Loucy (cell line): ENCODE measurements around the gene ST8SIA1.

Experiments
- H2AFZ ChIP-seq: fragments of 200-600 bp; sonication (generic); 2 replicates; pipeline ENCODE4 v1.6.0; 2016; ENCODE audit warnings: antibody characterized with exemption, mild to moderate bottlenecking, low read length, moderate library complexity
- H3F3A ChIP-seq: fragments of 200-600 bp; 2 replicates; pipeline ENCODE4 v1.6.0; 2016; ENCODE audit warnings: antibody characterized with exemption, low read depth, mild to moderate bottlenecking
- H3K27me3 ChIP-seq: fragments of 200-600 bp; sonication (generic); 2 replicates; pipeline ENCODE4 v1.6.1; 2014; ENCODE audit warnings: low read length, mild to moderate bottlenecking; ENCODE audit not compliant: insufficient read depth, poor library complexity, severe bottlenecking
- H3K36me3 ChIP-seq: fragments of 200-600 bp; sonication (generic); 2 replicates; pipeline ENCODE4 v1.6.1; 2016; ENCODE audit warnings: low read length; ENCODE audit not compliant: insufficient read depth
- H3K4me1 ChIP-seq: fragments of 200-600 bp; sonication (generic); 2 replicates; pipeline ENCODE4 v1.5.1; 2014; ENCODE audit warnings: low read length, mild to moderate bottlenecking; ENCODE audit not compliant: insufficient read depth, poor library complexity, severe bottlenecking
- H3K4me2 ChIP-seq: fragments of 200-600 bp; sonication (generic); 2 replicates; pipeline ENCODE4 v1.6.0; 2014; ENCODE audit warnings: antibody characterized with exemption, low read length, low read depth, mild to moderate bottlenecking; ENCODE audit not compliant: poor library complexity, severe bottlenecking
- H3K4me3 ChIP-seq: fragments of 200-600 bp; sonication (generic); 2 replicates; pipeline ENCODE4 v1.5.1; 2014; ENCODE audit warnings: low read length, mild to moderate bottlenecking, mixed read lengths; ENCODE audit not compliant: poor library complexity, severe bottlenecking
- H3K79me2 ChIP-seq: fragments of 200-600 bp; sonication (generic); 2 replicates; pipeline ENCODE4 v1.6.1; 2014; ENCODE audit warnings: low read length; ENCODE audit not compliant: insufficient read depth
- H3K9ac ChIP-seq: fragments of 200-600 bp; sonication (generic); 2 replicates; pipeline ENCODE4 v1.6.0; 2014; ENCODE audit warnings: mild to moderate bottlenecking, low read depth, low read length, moderate library complexity; ENCODE audit not compliant: poor library complexity, severe bottlenecking
- H3K9me2 ChIP-seq: fragments of 200-600 bp; sonication (generic); replicated peaks from 2 replicates; pipeline ENCODE4 v1.6.1; 2016; ENCODE audit warnings: low read depth, low read length, mixed read lengths
- H3K9me3 ChIP-seq: fragments of 200-600 bp; sonication (generic); 2 replicates; pipeline ENCODE4 v1.6.1; 2014; ENCODE audit warnings: mild to moderate bottlenecking, antibody characterized with exemption, low read length, low read depth; ENCODE audit not compliant: insufficient read depth
- H4K20me1 ChIP-seq: fragments of 200-600 bp; sonication (generic); 2 replicates; pipeline ENCODE4 v1.6.0; 2014; ENCODE audit warnings: antibody characterized with exemption, low read length, mild to moderate bottlenecking; ENCODE audit not compliant: insufficient read depth, poor library complexity, severe bottlenecking
- CTCF ChIP-seq: fragments of 200-600 bp; sonication (generic); conservative IDR thresholded peaks from 2 replicates; pipeline ENCODE4 v1.5.1; 2014; ENCODE audit warnings: mild to moderate bottlenecking, antibody characterized with exemption, low read length
- EZH2phosphoT487 ChIP-seq: fragments of 200-600 bp; IDR thresholded peaks from 2 replicates; pipeline ENCODE4 v1.6.1; 2018; ENCODE audit warnings: antibody characterized with exemption, mild to moderate bottlenecking, moderate library complexity, borderline replicate concordance

Gene ST8SIA1

GRCh38 chr12:22172501-22172900, 162.0 kb downstream of the ST8SIA1 start:
- no peaks in the 10 kb centered on the region for H3K27me3 ChIP-seq
- TF ChIP-seq EZH2phosphoT487 (no peak), CTCF (no peak)
- H2AFZ ChIP-seq, result peak overlapping the region; percentile 83

GRCh38 chr12:22169376-22169775, 165.1 kb downstream of the ST8SIA1 start:
- H4K20me1 ChIP-seq, result no peaks in the 10 kb centered on the region
- no peaks in the 10 kb centered on the region for H3K79me2 ChIP-seq
- peak overlapping the region; percentile 47 for H2AFZ ChIP-seq
- no peak overlapping the region for H3K4me3 ChIP-seq
- no peaks in the 10 kb centered on the region for H3K36me3 ChIP-seq
- 0 out of 2 replicates have a peak, but pooled peaks cover 2% of the 10 kb centered on the region for H3F3A ChIP-seq
- H3K4me1 ChIP-seq, result peaks cover 39% of the 10 kb centered on the region
- H3K4me2 ChIP-seq, result no peak overlapping the region
- no peaks in the 10 kb centered on the region for H3K27me3 ChIP-seq
- TF ChIP-seq CTCF (no peak), EZH2phosphoT487 (no peak)
- no peaks in the 10 kb centered on the region for H3K9me2 ChIP-seq
- no peak overlapping the region for H3K9ac ChIP-seq
- H3K9me3 ChIP-seq, result no peaks in the 10 kb centered on the region

More at GRCh38 chr12:22172501-22172900, 162.0 kb downstream of the ST8SIA1 start:
- Histone ChIP-seq H3K9me3 (no peaks in the 10 kb centered on the region), H3K79me2 (no peaks in the 10 kb centered on the region), H3K9me2 (no peaks in the 10 kb centered on the region), H3K4me3 (no peak overlapping the region), H3K36me3 (no peaks in the 10 kb centered on the region), H4K20me1 (no peaks in the 10 kb centered on the region), H3K9ac (no peak overlapping the region), H3F3A (no peaks in the 10 kb centered on the region), H3K4me2 (no peak overlapping the region), H3K4me1 (peaks cover 22% of the 10 kb centered on the region)

- no peaks in the 10 kb centered on the region for H3K9me2 ChIP-seq
- H3K9ac ChIP-seq, result peak overlapping the region; percentile 33
- TF ChIP-seq EZH2phosphoT487, result no peak
- no peak for TF ChIP-seq CTCF
- H2AFZ ChIP-seq, result peak overlapping the region; percentile 41; the same call in 1 of the 2 replicates
- peaks cover 29% of the 10 kb centered on the region for H3F3A ChIP-seq
- H3K4me1 ChIP-seq, result peaks cover 63% of the 10 kb centered on the region
- H3K79me2 ChIP-seq, result no peaks in the 10 kb centered on the region
- peak overlapping the region; percentile 57 for H3K4me3 ChIP-seq
- H4K20me1 ChIP-seq, result no peaks in the 10 kb centered on the region
- no peaks in the 10 kb centered on the region for H3K27me3 ChIP-seq
- H3K9me3 ChIP-seq, result peaks cover 5% of the 10 kb centered on the region; the same call in 1 of the 2 replicates
- no peaks in the 10 kb centered on the region for H3K36me3 ChIP-seq
- peak overlapping the region; percentile 73 for H3K4me2 ChIP-seq
Observed at GRCh38 chr12:22164139-22164538, 170.4 kb downstream of the ST8SIA1 start.
